ENCODE measurements around the gene CKLF.
"Not testable (repeated sequence)": the region's sequence is repeated elsewhere in the genome, so short reads cannot be mapped to it uniquely, and the experiment has no call there.

The CKLF gene

DNA sequence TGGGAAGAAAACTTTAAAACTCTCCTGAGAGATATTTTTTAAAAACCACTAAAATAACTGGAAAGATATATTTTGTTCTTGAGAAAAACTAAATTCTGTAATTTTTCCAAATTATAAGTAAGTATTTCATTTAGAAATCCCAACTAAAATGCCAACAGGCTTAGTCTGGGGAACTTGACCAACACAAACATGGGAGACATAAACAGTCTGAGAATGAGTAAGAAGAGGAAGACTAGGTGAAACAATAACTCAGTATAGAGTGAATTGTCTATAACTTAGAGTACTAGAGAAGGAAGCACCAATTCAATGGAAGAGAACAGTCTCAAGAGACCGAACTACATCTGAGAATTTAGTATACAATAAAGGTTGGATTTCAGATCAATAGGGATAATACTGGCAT, 16.8 kb downstream of the CKLF start:
- no peak for DNase-seq (ENCODE audit: low spot score)

- no peak for DNase-seq (ENCODE audit: low spot score)
These were observed 17.5 kb downstream of the CKLF start for GRCh38 chr16:66569827-66570405.

GRCh38 chr16:66572356-66572755, 20.0 kb downstream of the CKLF start:
- DNase-seq (ENCODE audit: low spot score), result no peak

DNA sequence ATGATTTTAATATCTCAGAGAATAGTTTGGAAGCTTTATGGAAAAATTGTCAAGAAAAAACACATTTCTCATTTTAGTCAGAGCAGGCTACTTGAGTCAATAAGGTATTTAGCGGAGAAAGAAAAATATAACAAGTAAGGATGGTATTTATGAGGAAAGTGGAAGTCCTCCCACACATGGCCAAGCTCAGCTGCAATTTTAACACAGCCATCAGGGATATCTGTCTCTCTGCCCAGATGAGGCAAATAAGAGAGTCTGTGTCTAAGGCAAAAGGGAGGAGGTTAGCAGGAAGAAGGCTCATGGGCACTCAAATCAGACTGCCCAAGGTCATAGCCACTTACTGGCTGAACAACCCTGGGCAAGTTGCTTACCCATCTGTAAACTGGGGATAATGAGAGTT, 21.7 kb downstream of the CKLF start:
- no peak for DNase-seq (ENCODE audit: low spot score)

DNA sequence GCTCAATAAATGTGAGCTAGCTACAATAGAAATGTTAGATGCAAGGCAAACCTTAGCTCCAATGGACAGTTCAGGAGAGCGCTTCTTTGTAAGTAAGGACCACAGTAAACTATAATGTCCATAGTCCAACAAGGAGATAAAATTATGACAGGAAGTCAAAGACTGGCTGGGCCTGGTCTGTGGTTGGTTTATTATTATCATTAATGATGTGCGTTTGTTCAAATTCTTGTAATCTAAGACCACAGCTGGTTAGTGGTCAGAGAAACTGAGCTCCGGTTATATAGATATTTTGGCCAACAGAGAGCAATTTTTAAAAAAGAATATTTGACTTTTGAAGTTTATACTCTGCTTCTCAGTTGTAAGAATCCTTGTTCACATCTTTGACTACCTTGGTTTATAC, 22.2 kb downstream of the CKLF start:
- DNase-seq (ENCODE audit: low spot score), result no peak

GRCh38 chr16:66575060-66575459, 22.7 kb downstream of the CKLF start:
- no peak for DNase-seq (ENCODE audit: low spot score)

- DNase-seq (ENCODE audit: low spot score), result no peak
These were observed 23.9 kb downstream of the CKLF start for GRCh38 chr16:66576296-66576695.

GRCh38 chr16:66578651-66579531, 26.5 kb downstream of the CKLF start, which contains the start of gene CMTM2:
CMTM2 (plus strand) TSS chr16:66579463; CDS start chr16:66579608, 145 bp downstream.
- DNase-seq (ENCODE audit: low spot score), result no peak

DNA sequence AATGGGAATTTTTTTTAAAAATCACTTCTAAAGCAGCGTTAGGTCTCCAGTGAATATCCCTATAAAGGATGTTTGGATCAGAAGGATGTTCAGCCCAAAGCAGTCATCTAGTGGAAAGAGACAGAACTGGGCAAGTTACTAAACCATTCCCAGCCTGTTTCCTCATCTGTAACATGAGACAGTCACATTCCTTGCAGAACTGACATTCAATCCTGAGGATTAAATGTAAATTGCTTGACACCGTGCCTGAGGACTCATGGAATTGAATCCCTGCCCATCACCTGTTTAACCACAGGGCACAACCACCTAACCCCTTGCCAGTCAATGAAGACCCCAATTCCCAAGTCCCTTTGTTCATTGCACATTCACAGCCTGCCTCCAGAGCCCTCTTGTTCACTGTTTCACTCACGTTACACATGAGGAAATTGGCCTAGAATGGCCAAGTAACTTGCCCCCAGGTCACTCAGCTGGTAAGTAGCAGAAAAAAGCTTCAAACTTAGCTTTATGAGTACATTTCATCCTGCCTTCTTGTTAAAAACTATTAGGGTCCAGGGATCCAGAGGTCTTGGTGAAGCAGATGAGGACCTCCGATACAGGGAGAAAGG, 28.3 kb downstream of the CKLF start:
- no peak for DNase-seq (ENCODE audit: low spot score)

DNA sequence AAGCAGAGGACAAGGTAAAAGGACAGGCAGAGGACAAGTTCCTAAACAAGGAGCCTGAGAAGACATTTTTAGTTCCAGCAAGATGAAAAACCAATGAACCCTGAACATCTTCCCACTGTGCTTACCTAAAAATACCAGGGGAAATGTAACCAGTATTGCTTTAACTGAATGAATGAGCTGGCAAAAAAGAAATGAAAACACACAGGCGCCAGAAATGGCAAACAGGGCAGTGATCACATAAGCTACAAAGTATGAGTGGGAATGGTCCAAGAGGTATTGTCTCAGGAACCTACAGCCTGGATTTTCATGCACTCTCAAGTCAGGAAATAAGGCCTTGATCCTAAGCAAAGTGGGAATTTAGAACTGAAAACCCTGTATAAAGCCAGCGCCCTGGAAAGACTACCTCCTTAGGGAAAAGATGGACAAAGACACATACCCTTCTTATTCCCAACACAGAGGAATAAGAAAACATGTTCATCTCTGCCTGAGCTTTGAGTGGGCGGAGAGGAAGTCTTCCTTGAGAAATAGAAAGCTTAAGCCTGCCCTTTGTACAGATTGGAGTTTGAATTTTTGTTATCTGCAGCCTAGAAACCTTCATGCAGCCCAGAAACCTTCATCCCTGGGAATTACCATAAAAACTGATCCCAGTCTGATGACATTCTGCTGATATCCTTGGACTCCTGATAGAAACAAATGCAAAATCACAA, 29.0 kb downstream of the CKLF start:
- DNase-seq (ENCODE audit: low spot score), result no peak

GRCh38 chr16:66585481-66586239, 33.3 kb downstream of the CKLF start:
- DNase-seq (ENCODE audit: low spot score), result no peak

DNA sequence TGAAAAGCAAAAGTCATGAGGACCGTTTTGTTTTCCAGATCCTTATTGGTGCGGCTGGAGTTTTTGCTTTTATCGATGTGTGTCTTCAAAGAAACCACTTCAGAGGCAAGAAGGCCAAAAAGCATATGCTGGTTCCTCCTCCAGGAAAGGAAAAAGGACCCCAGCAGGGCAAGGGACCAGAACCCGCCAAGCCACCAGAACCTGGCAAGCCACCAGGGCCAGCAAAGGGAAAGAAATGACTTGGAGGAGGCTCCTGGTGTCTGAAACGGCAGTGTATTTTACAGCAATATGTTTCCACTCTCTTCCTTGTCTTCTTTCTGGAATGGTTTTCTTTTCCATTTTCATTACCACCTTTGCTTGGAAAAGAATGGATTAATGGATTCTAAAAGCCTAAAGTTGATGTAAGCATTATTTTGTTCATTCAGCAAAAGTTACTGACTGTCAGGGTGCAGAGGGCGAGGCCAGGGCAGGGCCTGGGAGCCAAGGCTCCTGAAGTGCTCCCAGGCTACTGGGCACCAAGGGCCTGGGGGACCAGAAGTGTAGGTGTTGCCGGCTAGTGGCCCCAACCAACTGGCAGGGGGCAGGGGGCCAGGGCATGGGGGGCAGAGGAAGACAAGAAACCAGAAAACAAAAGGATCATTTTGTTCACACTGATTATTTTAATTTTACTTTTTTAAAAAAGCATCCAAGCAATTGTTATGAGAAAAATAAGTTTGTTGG, 35.7 kb downstream of the CKLF start:
- no peak for DNase-seq (ENCODE audit: low spot score)

DNA sequence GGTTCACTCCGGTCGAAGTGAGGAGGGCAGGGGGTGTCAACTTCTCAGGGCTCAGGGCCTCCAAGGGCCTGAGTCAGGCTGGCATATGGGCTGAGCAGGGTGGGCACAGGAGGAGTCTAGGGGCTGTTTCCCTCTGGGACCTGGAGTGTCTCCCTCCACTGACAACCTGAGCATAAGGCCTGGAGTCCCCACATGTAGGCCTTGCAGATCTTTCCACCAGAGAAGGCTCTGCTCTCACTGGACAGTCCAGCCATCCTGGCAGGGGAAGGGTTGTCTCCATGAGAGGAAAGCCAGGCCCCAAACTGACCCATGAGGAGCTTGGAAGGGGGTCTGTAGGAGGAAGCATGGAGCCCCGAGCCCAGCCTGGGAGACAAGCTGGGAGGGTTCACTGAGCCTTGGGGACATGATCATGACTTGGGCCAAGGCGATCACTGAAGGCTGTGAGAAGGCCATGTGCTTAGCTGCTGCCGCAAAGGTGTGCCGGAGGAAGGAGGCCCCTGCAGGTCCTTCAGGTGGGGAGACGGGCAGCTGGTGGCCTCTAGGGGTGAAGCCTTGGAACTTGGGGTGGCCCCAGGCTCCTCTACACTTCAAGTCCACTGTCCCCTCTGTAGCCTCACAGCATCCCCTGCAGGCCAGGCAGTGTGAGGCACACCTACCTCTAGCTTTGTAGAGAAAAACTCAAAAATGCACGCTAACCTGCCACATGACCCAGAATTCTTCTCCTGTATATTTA, 36.8 kb downstream of the CKLF start:
- DNase-seq (ENCODE audit: low spot score), result no peak

GRCh38 chr16:66590322-66590721, 37.9 kb downstream of the CKLF start:
- DNase-seq (ENCODE audit: low spot score), result no peak

- DNase-seq (ENCODE audit: low spot score), result no peak
These were observed 38.6 kb downstream of the CKLF start for GRCh38 chr16:66591018-66591417.

DNA sequence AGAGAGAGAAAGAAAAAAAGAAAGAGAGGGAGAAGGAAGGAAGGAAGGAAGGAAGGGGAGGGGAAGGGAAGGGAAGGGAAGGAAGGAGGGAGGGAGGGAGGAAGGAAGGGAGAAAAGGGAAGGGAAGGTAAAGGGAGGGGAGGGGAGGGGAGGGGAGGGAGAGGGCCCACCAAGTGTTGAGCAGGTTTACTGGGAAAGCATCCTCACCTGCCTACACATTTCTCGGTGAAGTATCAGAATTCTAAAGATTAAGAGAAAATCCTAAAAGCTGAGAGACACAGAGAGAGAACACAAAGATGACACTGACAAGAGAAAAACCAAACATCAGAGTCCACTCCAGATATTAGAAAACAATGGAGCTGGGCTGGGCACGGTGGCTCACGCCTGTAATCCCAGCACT, 39.9 kb downstream of the CKLF start:
- DNase-seq (ENCODE audit: low spot score), result no peak

DNA sequence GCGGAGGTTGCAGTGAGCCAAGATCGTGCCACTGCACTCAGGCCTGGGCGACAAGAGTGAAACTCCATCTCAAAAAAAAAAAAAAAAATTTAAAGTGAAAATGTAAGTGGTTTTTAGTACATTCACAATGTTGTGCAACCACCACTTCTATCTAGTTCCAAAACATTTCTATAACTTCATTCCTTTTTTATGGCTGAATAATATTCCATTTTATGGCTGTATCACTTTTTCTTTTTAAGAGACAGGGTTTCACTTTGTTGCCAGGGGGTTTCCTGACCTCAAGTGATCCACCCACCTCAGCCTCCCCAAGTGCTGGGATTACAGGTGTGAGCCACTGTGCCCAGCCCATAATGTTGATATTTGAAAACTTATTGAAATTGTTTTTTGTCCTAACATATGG, 40.4 kb downstream of the CKLF start:
- no peak for DNase-seq (ENCODE audit: low spot score)

GRCh38 chr16:66594739-66595138, 42.4 kb downstream of the CKLF start:
- no peak for DNase-seq (ENCODE audit: low spot score)

DNA sequence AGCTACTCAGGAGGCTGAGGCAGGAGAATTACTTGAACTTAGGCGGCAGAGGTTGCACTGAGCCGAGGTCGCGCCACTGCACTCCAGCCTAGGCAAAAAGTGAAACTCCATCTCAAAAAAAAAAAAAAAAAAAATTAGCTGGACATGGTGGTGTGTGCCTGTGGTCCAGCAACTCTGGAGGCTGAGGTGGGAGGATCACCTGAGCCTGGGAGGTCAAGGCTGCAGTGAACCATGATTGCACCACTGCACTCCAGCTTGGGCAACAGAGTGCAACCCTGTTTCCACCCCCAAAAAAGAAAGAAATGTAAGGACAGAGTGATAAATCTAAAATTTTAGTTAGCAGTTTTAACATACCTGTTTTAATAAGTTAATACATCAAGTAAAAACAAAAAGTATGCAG, 44.2 kb downstream of the CKLF start:
- not testable (repeated sequence) for DNase-seq (ENCODE audit: low spot score)
